CD4-positive, alpha-beta memory T cell (primary cell): ENCODE results near the gene PAK4. TPM values are rescaled to one million over a fixed set of nuclear protein-coding genes. Genes with fewer than 3 reads are reported as not detected.

Experiments used
- CTCF ChIA-PET: fragments of 350-600 bp; sonication (Branson Sonifier 250); formaldehyde crosslinking; loops from one replicate; lab custom pipeline; 2021; ENCODE audit warnings: inconsistent platforms; ENCODE audit not compliant: partially characterized antibody; lab: Charles Lee
- POLR2A ChIA-PET: fragments of 350-600 bp; sonication (Branson Sonifier 250); formaldehyde crosslinking; loops from one replicate; lab custom pipeline; 2021; ENCODE audit not compliant: partially characterized antibody; lab: Charles Lee
- DNase-seq, 5 donors: peaks; one replicate each; pipeline versions ENCODE4 v3.0.0 to v3.0.0-alpha.2; 2020 to 2022; ENCODE audit warnings: mixed read lengths in 1 of 5
- H3K27ac ChIP-seq: one replicate; pipeline ENCODE4 v1.7.0; 2013; ENCODE audit warnings: low read depth, low read length
- H3K27me3 ChIP-seq: 2 replicates; pipeline ENCODE4 v1.7.0; 2013; ENCODE audit warnings: mild to moderate bottlenecking, low read length, moderate library complexity; ENCODE audit not compliant: insufficient read depth
- H3K36me3 ChIP-seq: 2 replicates; pipeline ENCODE4 v1.7.0; 2013; ENCODE audit warnings: mild to moderate bottlenecking, low read length, moderate library complexity; ENCODE audit not compliant: insufficient read depth
- H3K4me1 ChIP-seq: 2 replicates; pipeline ENCODE4 v1.7.0; 2013; ENCODE audit warnings: mild to moderate bottlenecking, low read length, moderate library complexity; ENCODE audit not compliant: insufficient read depth
- H3K4me3 ChIP-seq, 2 donors: one replicate each; pipeline ENCODE4 v1.7.0; 2013; ENCODE audit warnings: low read length in 2 of 2, mild to moderate bottlenecking in 1 of 2
- H3K9me3 ChIP-seq, 2 donors: one replicate each; pipeline ENCODE4 v1.7.0; 2013; ENCODE audit warnings: low read length in 2 of 2, control low read depth in 1 of 2; ENCODE audit not compliant: control insufficient read depth in 1 of 2
- H3K27ac Mint-ChIP-seq, 7 donors: one replicate each; pipeline ENCODE4 v1.8.0; 2020 to 2021; ENCODE audit warnings: mixed read lengths in 7 of 7, mild to moderate bottlenecking in 6 of 7, inconsistent platforms in 3 of 7, moderate library complexity in 3 of 7
- H3K27me3 Mint-ChIP-seq, 2 donors: one replicate each; pipeline ENCODE4 v1.8.0; 2020 to 2021; ENCODE audit warnings: mixed read lengths in 2 of 2
- H3K36me3 Mint-ChIP-seq, 2 donors: one replicate each; pipeline ENCODE4 v1.8.0; 2020 to 2021; ENCODE audit warnings: mixed read lengths in 2 of 2, inconsistent platforms in 1 of 2, mild to moderate bottlenecking in 1 of 2
- H3K4me1 Mint-ChIP-seq, 4 donors: one replicate each; pipeline ENCODE4 v1.8.0; 2020 to 2021; ENCODE audit warnings: mixed read lengths in 4 of 4, mild to moderate bottlenecking in 1 of 4
- H3K4me3 Mint-ChIP-seq, 8 donors: one replicate each; pipeline ENCODE4 v1.8.0; 2020 to 2021; ENCODE audit warnings: mixed read lengths in 8 of 8, mild to moderate bottlenecking in 7 of 8, moderate library complexity in 6 of 8, inconsistent platforms in 3 of 8
- H3K9me3 Mint-ChIP-seq, 8 donors: one replicate each; pipeline ENCODE4 v1.8.0; 2020 to 2021; ENCODE audit warnings: mixed read lengths in 8 of 8, mild to moderate bottlenecking in 5 of 8, inconsistent platforms in 3 of 8, moderate library complexity in 1 of 8
- intact Hi-C: fragments of 100-400 bp; cut with micrococcal nuclease; formaldehyde crosslinking; loops from one replicate; pipeline ENCODE4 v1.15.1; 2023
- polyA plus RNA-seq, 2 donors: library from polyadenylated mRNA; unstranded; fragments of 300-500 nt; fragmentation: Illumina TruSeq; gene quantifications; one replicate each; pipeline ENCODE4 v1.2.3, GENCODE V29; 2021
- total RNA-seq, 2 experiments: library from RNA; stranded (reverse); gene quantifications; one replicate each; pipeline ENCODE4 v1.2.3, GENCODE V29; 2021

The PAK4 gene
- total and polyA plus RNA-seq, 4 experiments from 2014 or later = 1.3 to 15.7 (median 8.0) TPM

DNA sequence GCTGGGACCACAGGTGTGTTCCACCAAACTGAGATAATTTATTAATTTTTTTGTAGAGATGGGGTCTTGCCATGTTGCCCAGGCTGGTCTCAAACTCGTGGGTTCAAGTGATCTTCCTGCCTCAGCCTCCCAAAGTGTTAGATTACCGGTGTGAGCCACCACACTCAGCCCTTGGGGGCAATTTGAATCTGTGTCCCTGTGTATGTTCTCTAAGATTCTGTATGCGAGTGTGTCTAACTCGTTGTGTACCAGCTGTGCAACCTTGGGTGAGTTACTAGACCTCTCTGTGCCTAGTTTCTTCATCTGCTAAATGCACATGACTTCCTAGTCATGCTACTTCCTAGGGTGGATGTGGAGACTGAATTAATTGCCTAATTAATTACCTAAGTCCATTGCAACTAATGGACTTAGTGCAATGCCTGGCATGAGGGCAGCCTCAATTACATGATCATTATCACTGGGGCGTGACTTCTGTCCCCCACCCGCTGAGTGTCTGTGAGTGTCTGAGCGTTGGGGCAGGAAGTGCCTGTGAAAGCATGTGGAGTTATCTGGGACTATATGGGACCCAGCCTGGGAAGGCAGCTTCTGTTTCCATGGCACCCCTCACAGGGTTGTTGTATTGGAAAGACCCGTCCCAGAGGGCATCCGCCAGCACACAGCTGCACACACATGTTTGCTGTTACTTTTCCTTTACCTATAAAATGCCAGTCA lies 69.4 kb downstream of the PAK4 start:
- no peak overlapping the region for H3K4me3 ChIP-seq
- ChIA-PET CTCF (interaction anchor here (1.4 kb wide), 1 partner anchor 8 kb away, joined by 6 read pairs; no protein-coding TSS in a partner anchor), POLR2A (no interaction called here)
- H3K4me1 Mint-ChIP-seq = peaks cover 15 to 28% (median 22%) of the 10 kb centered on the region in 4 donors
- intact Hi-C loops = no loop called here
- no peak overlapping the region for H3K27ac Mint-ChIP-seq
- no peaks in the 10 kb centered on the region for H3K36me3 ChIP-seq
- H3K9me3 Mint-ChIP-seq = no peaks in the 10 kb centered on the region
- no peak for DNase-seq
- H3K27me3 ChIP-seq = peaks cover 13% of the 10 kb centered on the region
- H3K4me3 Mint-ChIP-seq = peak overlapping the region in 4 of 8 donors; percentile 39 to 68 (median 54)
- no peak overlapping the region for H3K27ac ChIP-seq
- H3K36me3 Mint-ChIP-seq = no peaks in the 10 kb centered on the region
- no peaks in the 10 kb centered on the region for H3K9me3 ChIP-seq
- peaks cover 22 to 31% of the 10 kb centered on the region in 2 donors for H3K27me3 Mint-ChIP-seq
- H3K4me1 ChIP-seq = peaks cover 24% of the 10 kb centered on the region

- H3K36me3 Mint-ChIP-seq = no peaks in the 10 kb centered on the region
- H3K4me1 Mint-ChIP-seq = peaks cover 14 to 30% (median 22%) of the 10 kb centered on the region in 4 donors
- H3K9me3 Mint-ChIP-seq = no peaks in the 10 kb centered on the region
- POLR2A ChIA-PET = interaction anchor here (0.5 kb wide), 1 partner anchor 179 kb away, joined by 3 read pairs; no protein-coding TSS in a partner anchor
- intact Hi-C loops = no loop called here
- peak overlapping the region in 1 of 7 donors; percentile 58 for H3K27ac Mint-ChIP-seq
- no peaks in the 10 kb centered on the region for H3K36me3 ChIP-seq
- peaks cover 13% of the 10 kb centered on the region for H3K27me3 ChIP-seq
- H3K4me1 ChIP-seq = peaks cover 24% of the 10 kb centered on the region
- no peak overlapping the region for H3K27ac ChIP-seq
- H3K27me3 Mint-ChIP-seq = peaks cover 21 to 36% of the 10 kb centered on the region in 2 donors
- H3K4me3 Mint-ChIP-seq = peak overlapping the region in 6 of 8 donors; percentile 9 to 68 (median 54)
- DNase-seq = peak in 4 of 5 donors; percentile 15 to 33 (median 26)
- no peaks in the 10 kb centered on the region for H3K9me3 ChIP-seq
- H3K4me3 ChIP-seq = no peak overlapping the region
- CTCF ChIA-PET = interaction anchor here (1.4 kb wide), 1 partner anchor 9 kb away, joined by 6 read pairs; no protein-coding TSS in a partner anchor
These were observed 70.2 kb downstream of the PAK4 start for GRCh38 chr19:39195755-39196154.

DNA sequence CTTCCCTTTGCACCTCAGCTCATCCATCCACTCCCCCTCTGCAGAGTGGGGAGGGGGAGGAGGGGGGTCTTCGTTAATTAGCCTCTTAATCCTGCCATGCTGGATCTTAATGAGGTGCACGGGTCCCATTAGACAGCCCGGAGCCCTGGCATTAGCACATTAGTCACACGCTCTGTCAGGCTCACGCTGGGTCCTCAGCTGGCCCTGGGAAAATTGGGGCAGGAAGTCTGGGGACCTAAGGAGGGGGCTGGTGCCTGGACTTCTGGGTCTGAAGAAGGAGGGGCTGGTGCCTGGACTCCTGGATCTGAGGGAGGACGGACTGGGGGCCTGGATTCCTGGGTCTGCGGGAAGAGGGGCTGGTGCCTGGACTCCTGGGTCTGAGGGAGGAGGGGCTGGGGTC lies 70.7 kb downstream of the PAK4 start:
- Histone ChIP-seq H3K27ac (no peak overlapping the region), H3K36me3 (no peaks in the 10 kb centered on the region), H3K4me3 (no peak overlapping the region), H3K9me3 (no peaks in the 10 kb centered on the region), H3K4me1 (peaks cover 24% of the 10 kb centered on the region), H3K27me3 (peaks cover 13% of the 10 kb centered on the region)
- peaks cover 24 to 41% of the 10 kb centered on the region in 2 donors for H3K27me3 Mint-ChIP-seq
- H3K36me3 Mint-ChIP-seq = no peaks in the 10 kb centered on the region
- intact Hi-C loops = no loop called here
- peaks cover 14 to 32% (median 22%) of the 10 kb centered on the region in 4 donors for H3K4me1 Mint-ChIP-seq
- DNase-seq = no peak
- POLR2A ChIA-PET = interaction anchor here (0.5 kb wide), 1 partner anchor 179 kb away, joined by 3 read pairs; no protein-coding TSS in a partner anchor
- CTCF ChIA-PET = interaction anchor here (1.4 kb wide), 1 partner anchor 10 kb away, joined by 6 read pairs; no protein-coding TSS in a partner anchor
- no peaks in the 10 kb centered on the region for H3K9me3 Mint-ChIP-seq
- peak overlapping the region in 2 of 7 donors; percentile 41 to 58 for H3K27ac Mint-ChIP-seq
- peak overlapping the region in 5 of 8 donors; percentile 39 to 75 (median 57) for H3K4me3 Mint-ChIP-seq

DNA sequence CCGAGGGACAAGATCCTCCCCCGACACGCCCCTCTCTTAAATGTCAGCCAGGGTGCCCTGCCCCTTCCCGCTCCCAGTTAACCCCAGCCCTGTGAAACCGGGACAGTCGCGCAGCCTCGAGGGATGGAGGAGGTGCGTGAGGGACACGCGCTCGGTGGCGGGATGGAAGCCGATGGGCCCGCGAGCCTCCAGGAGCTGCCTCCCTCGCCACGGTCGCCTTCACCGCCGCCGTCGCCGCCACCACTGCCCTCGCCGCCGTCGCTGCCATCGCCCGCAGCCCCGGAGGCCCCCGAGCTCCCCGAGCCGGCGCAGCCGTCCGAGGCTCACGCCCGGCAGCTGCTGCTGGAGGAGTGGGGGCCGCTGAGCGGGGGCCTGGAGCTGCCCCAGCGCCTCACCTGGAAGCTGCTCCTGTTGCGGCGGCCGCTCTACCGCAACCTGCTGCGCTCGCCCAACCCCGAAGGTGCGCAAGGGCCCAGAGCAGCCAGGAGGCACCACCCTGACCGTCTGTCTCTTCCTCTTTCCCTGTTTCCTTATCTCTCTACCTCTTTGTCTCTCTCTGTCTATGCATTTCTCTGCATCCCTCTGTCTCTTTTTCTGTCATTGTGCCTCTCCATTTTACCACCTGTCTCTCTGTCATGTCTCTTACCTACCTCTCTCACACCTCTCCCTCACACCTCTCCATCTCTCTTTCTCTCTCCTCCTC lies 71.4 kb downstream of the PAK4 start, which contains the start of gene NCCRP1:
NCCRP1 (plus strand) TSS at position 105 of the 703 bp plus-strand sequence; CDS start at position 124, 19 bp downstream.
- H3K4me1 Mint-ChIP-seq = peaks cover 14 to 32% (median 22%) of the 10 kb centered on the region in 4 donors
- no peaks in the 10 kb centered on the region for H3K9me3 Mint-ChIP-seq
- peak within 1 kb of the TSS in 5 of 7 donors; percentile 5 to 60 (median 41) for H3K27ac Mint-ChIP-seq
- H3K36me3 ChIP-seq = no peaks in the 10 kb centered on the region
- intact Hi-C loops = no loop called here
- no peaks in the 10 kb centered on the region for H3K36me3 Mint-ChIP-seq
- no peak for DNase-seq
- POLR2A ChIA-PET = no interaction called here
- H3K4me1 ChIP-seq = peaks cover 24% of the 10 kb centered on the region
- peaks cover 13% of the 10 kb centered on the region for H3K27me3 ChIP-seq
- no peak within 1 kb of the TSS for H3K4me3 ChIP-seq
- H3K9me3 ChIP-seq = no peaks in the 10 kb centered on the region
- H3K4me3 Mint-ChIP-seq = peak within 1 kb of the TSS; percentile 32 to 80 (median 74)
- no peak within 1 kb of the TSS for H3K27ac ChIP-seq
- CTCF ChIA-PET = no interaction called here
- peaks cover 30 to 46% of the 10 kb centered on the region in 2 donors for H3K27me3 Mint-ChIP-seq

- Mint-ChIP-seq H3K27ac (no peak overlapping the region), H3K4me1 (peaks cover 14 to 32% (median 22%) of the 10 kb centered on the region in 4 donors), H3K9me3 (no peaks in the 10 kb centered on the region), H3K27me3 (peaks cover 35 to 50% of the 10 kb centered on the region in 2 donors), H3K36me3 (no peaks in the 10 kb centered on the region), H3K4me3 (peak overlapping the region in 4 of 8 donors; percentile 49 to 76 (median 69))
- ChIA-PET CTCF (no interaction called here), POLR2A (no interaction called here)
- Histone ChIP-seq H3K4me3 (no peak overlapping the region), H3K4me1 (peaks cover 24% of the 10 kb centered on the region), H3K27ac (no peak overlapping the region), H3K9me3 (no peaks in the 10 kb centered on the region), H3K27me3 (peaks cover 17% of the 10 kb centered on the region), H3K36me3 (no peaks in the 10 kb centered on the region)
- intact Hi-C loops = no loop called here
- DNase-seq = no peak
These were observed 72.2 kb downstream of the PAK4 start for GRCh38 chr19:39197808-39198207.

DNA sequence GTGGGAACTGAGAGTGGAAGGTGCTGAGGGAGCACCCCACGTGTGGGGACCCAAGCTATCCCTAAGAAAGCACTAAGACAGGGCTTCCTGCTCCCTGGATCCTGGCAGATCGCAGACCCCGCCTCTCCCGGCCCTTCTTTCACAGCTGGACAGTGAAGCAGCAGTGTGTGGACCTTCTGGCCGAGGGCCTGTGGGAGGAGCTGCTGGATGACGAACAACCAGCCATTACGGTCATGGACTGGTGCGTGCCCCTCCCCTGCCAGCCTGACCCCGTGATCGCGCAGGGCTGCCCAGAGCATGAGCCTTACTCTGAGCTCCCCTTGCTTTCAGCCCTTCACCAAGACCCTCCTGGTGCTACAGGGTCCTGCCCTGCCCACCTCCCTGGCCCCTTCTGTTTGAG lies 73.4 kb downstream of the PAK4 start:
- H3K36me3 Mint-ChIP-seq = no peaks in the 10 kb centered on the region
- DNase-seq = no peak
- Histone ChIP-seq H3K27ac (no peak overlapping the region), H3K9me3 (no peaks in the 10 kb centered on the region), H3K4me1 (peaks cover 24% of the 10 kb centered on the region), H3K36me3 (no peaks in the 10 kb centered on the region), H3K27me3 (peaks cover 19% of the 10 kb centered on the region), H3K4me3 (no peak overlapping the region)
- intact Hi-C loops = no loop called here
- H3K4me1 Mint-ChIP-seq = peaks cover 14 to 32% (median 22%) of the 10 kb centered on the region in 4 donors
- H3K27me3 Mint-ChIP-seq = peaks cover 38 to 49% of the 10 kb centered on the region in 2 donors
- no peak overlapping the region for H3K27ac Mint-ChIP-seq
- H3K9me3 Mint-ChIP-seq = no peaks in the 10 kb centered on the region
- ChIA-PET POLR2A (no interaction called here), CTCF (no interaction called here)
- H3K4me3 Mint-ChIP-seq = no peak overlapping the region
